Right lobe of liver (tissue), 4 donors: ENCODE data around the gene HTD2.

Source experiments
- CTCF ChIP-seq, 4 donors: fragments of 200-600 bp in 3 of 4; fragments of 450-650 bp in 1 of 4; IDR thresholded peaks; one replicate each; pipeline versions ENCODE4 v1.5.1 to v1.8.0; 2016 to 2022; ENCODE audit warnings: antibody characterized with exemption in 4 of 4, mild to moderate bottlenecking in 2 of 4
- POLR2A ChIP-seq: fragments of 450-650 bp; IDR thresholded peaks from one replicate; pipeline ENCODE4 v1.6.1; 2017; ENCODE audit warnings: antibody characterized with exemption, mild to moderate bottlenecking
- donor health status: DM: no; HTN: no; CAD: no.
- donor health status: DM: no; HTN: no; CAD: no.
- donor health status: DM: no; HTN: yes; CAD: no.

DNA sequence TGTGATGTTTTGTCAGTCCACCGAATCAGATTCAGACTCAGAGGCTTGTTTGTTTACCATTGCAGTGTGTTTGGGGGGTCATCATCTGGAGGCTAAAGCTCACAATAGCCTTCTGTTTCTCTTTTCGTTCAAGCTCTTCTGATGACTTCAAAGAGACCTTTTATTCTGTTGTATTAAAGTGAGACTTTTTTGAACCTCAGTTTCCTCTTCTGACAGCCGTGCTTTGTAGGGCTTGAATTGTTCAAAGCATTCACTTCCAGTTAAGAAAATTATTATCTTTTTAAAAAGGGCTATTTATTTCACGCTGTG is 27.6 kb downstream of the HTD2 start:
- TF ChIP-seq CTCF (IDR thresholded peaks at IDR 0.05) (no peak), POLR2A (no peak)
